Heart left ventricle (tissue), 16 donors: ENCODE results near the gene PTPRN2. TPM values are rescaled to one million over a fixed set of nuclear protein-coding genes. Genes with fewer than 3 reads are reported as not detected.

Experiments
- ATAC-seq, 4 donors: fragments of 200-7000 bp; cut with Tn5 transposase; one replicate each; pipeline ENCODE4 v1.9.1; 2020 to 2022; ENCODE audit warnings: moderate library complexity in 4 of 4, mild to moderate bottlenecking in 3 of 4, moderate number of reproducible peaks in 1 of 4
- DNase-seq, 5 donors: peaks; one replicate each; pipeline ENCODE4 v3.0.0-alpha.2; 2020
- H3K27ac ChIP-seq, 12 donors: fragments of 200-600 bp; sonication (generic) in 4 of 12; one replicate each; pipeline versions ENCODE4 v1.5.0 to v1.8.0; 2016 to 2022; ENCODE audit warnings: mild to moderate bottlenecking in 2 of 12
- H3K27me3 ChIP-seq, 9 donors: fragments of 200-600 bp; sonication (generic) in 2 of 9; one replicate each; pipeline versions ENCODE4 v1.5.1 to v1.8.0; 2016 to 2022; ENCODE audit warnings: mild to moderate bottlenecking in 3 of 9
- H3K36me3 ChIP-seq, 9 donors: fragments of 200-600 bp; sonication (generic) in 2 of 9; one replicate each; pipeline versions ENCODE4 v1.5.0 to v1.8.0; 2018 to 2022; ENCODE audit warnings: mild to moderate bottlenecking in 2 of 9
- H3K4me1 ChIP-seq, 12 donors: fragments of 200-600 bp; sonication (generic) in 4 of 12; one replicate each; pipeline versions ENCODE4 v1.5.0 to v1.8.0; 2016 to 2022; ENCODE audit warnings: mild to moderate bottlenecking in 3 of 12
- H3K4me3 ChIP-seq, 12 donors: fragments of 200-600 bp; sonication (generic) in 4 of 12; one replicate each; pipeline versions ENCODE4 v1.5.0 to v1.8.0; 2017 to 2022; ENCODE audit warnings: mild to moderate bottlenecking in 9 of 12, moderate library complexity in 4 of 12
- H3K9me3 ChIP-seq, 12 donors: fragments of 200-600 bp; sonication (generic) in 4 of 12; one replicate each; pipeline versions ENCODE4 v1.5.0 to v1.8.0; 2016 to 2022; ENCODE audit warnings: mild to moderate bottlenecking in 1 of 12
- CTCF ChIP-seq, 12 donors: fragments of 200-600 bp; sonication (generic) in 4 of 12; IDR thresholded peaks; one replicate each; pipeline versions ENCODE4 v1.5.0 to v1.8.0; 2018 to 2022; ENCODE audit warnings: antibody characterized with exemption in 12 of 12, mild to moderate bottlenecking in 5 of 12
- POLR2A ChIP-seq, 2 donors: fragments of 450-650 bp; IDR thresholded peaks; one replicate each; pipeline ENCODE4 v1.6.1; 2017; ENCODE audit warnings: antibody characterized with exemption in 2 of 2, mild to moderate bottlenecking in 2 of 2, moderate library complexity in 2 of 2
- WGBS, 4 donors: extraction: QIAGEN DNeasy Blood & Tissue Kit in 2 of 4; methylation state at CpG; one replicate each; pipeline versions ENCODE4 v1.1.5 to v1.1.7; 2013 to 2018; 5-methylcytosine and 5-hydroxymethylcytosine counted together
- intact Hi-C, 10 donors: fragments of 100-400 bp; cut with DNase I; formaldehyde crosslinking; loops; one replicate each; pipeline versions ENCODE4 v1.11.1 to v1.14.2; 2022
- polyA plus RNA-seq, 2 donors: library from polyadenylated mRNA; stranded (reverse); fragments of 200-250 nt; gene quantifications; one replicate each; pipeline ENCODE4 v1.2.3, GENCODE V29; 2013
- total RNA-seq, 9 donors: library from RNA; depleted of rRNA in 2 of 9; stranded (reverse); fragments of >200 nt in 2 of 9; fragmentation: NEBNext Ultra II Directional in 3 of 9; extraction: Animal tissue kit (Norgen Biotek cat#: 25700) in 3 of 9; gene quantifications; one replicate each; pipeline versions ENCODE4 v1.1.0 to v1.2.4, GENCODE V29; 2016 to 2023
- donor health status: ischemic (EF 13 %, LVEDD 7.1; RV severe dilation, severe dysfunction).
- donor health status: healthy with polysubstance abuse.
- donor health status: DM: no; HTN: yes; CAD: no.
- donor health status: DM: no; HTN: no; CAD: no.
- donor health status: ischemic (EF 25% LVEDD 6.9; RV normal size, moderate dysfunction).
- donor health status: ischemic (EF 25% LVEDD 5.7; RV mildly dilated, moderate dysfunction).
- donor health status: healthy.
- donor health status: DM: yes; HTN: yes; CAD: no.
- donor health status: ischemic (EF 35%, LVEDD 5.7; RV mildly dilated, moderate dysfunction).
- donor health status: nonischemic (EF 11% LVEDD 7.7; RV severe dilation, severe dysfunction).
- donor health status: DM: yes; HTN: yes; CAD: no.
- donor health status: PGD.
- donor health status: ischemic (EF 29% LVEDD 5.4; RV normal size, mild dysfunction).
- donor health status: nonischemic (EF 23%, LVEDD 6.1; RV moderate dilation, normal function).

The PTPRN2 gene
- total and polyA plus RNA-seq, 11 donors, result 0.61 to 2.3 (median 1.3) TPM

DNA sequence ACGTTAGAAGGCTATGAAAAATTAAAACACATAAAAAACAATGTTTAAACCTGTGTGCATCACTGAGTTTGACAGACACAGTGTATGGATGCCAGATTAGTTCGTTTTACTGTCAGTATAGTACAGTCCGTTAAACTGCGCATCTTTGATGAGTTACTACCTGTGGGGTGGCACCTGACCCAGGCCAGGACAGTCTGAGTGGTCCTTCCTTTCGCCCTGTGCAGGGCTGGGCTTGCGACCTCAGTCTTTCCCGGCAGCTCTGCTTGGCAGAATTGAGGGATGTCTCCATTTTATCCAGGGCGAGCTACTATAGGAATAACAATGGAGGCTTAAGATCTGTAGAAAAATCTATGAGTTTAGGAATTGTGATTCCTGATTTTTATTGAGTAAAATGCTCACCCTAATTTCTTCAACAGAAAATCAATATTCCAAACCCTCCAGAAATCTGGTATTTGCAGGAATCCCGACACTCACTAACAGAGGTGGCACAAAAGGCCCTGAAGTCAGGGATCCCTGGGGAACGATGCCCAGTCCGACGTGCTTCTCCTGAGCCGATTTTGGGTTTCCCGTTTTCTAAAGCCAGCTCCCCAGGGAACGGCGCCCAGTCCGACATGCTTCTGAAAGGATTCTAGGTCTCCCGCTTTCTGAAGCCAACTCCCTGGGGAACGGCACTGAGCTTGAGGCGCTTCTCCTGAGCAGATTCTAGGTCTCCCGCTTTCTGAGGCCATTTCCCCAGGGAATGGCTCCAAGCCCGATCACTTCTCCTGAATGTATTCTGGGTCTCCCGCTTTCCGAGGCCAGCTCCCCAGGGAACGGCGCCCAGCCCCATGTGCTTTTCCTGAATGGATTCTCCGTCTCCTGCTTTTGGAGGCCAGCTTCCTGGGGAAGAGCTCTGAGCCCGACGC is 873.2 kb downstream of the PTPRN2 start:
- Histone ChIP-seq H3K4me3 (no peak overlapping the region), H3K27ac (no peak overlapping the region), H3K36me3 (no peaks in the 10 kb centered on the region), H3K4me1 (no peaks in the 10 kb centered on the region), H3K9me3 (no peaks in the 10 kb centered on the region), H3K27me3 (peaks cover 0 to 13% (median 0%) of the 10 kb centered on the region in 9 donors)
- DNase-seq (peak in 1 of 5 donors; percentile 9), ATAC-seq (no peak)
- intact Hi-C loops, result no loop called here
- TF ChIP-seq CTCF (IDR thresholded peaks at IDR 0.05) (no peak), POLR2A (IDR thresholded peaks at IDR 0.05) (no peak)
- WGBS, 4 donors, result 80 to 91% (median 85%) methylated on average over 27 to 29 of the region's 29 CpGs

DNA sequence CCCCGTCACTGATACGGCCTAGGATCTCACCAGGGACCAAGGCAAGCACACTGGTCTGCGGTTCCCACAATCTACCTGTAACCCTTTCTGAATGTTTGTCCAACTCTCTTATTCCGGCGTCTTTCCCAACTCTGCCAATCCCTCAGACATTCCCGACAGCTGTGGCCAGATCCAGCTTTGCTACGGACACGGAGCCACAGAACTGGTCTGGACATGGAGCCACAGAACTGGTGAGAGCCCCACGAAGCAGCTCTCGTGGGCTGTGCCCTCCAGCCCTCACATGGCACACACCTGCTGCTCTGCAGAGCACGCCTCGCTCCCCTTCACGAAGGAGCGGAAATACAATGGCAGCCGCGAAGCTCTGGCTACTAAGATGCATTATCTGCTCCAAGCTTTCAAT is 874.0 kb downstream of the PTPRN2 start:
- TF ChIP-seq CTCF (IDR thresholded peaks at IDR 0.05) (no peak), POLR2A (IDR thresholded peaks at IDR 0.05) (no peak)
- 83 to 88% (median 85%) methylated on average over 16 of the region's 16 CpGs for WGBS, 4 donors
- ATAC-seq (no peak), DNase-seq (peak in 2 of 5 donors; percentile 7 to 21)
- Histone ChIP-seq H3K4me1 (no peaks in the 10 kb centered on the region), H3K36me3 (no peaks in the 10 kb centered on the region), H3K27ac (no peak overlapping the region), H3K9me3 (no peaks in the 10 kb centered on the region), H3K27me3 (peaks cover 0 to 21% (median 0%) of the 10 kb centered on the region in 9 donors), H3K4me3 (no peak overlapping the region)
- intact Hi-C loops, result no loop called here

GRCh38 chr7:157712666-157713235 is 874.9 kb downstream of the PTPRN2 start:
- ATAC-seq, result no peak

More at GRCh38 chr7:157712666-157713235, 874.9 kb downstream of the PTPRN2 start:
- Histone ChIP-seq H3K4me3 (no peak overlapping the region), H3K27me3 (peaks cover 0 to 25% (median 0%) of the 10 kb centered on the region in 9 donors), H3K36me3 (no peaks in the 10 kb centered on the region), H3K4me1 (no peaks in the 10 kb centered on the region), H3K27ac (no peak overlapping the region), H3K9me3 (no peaks in the 10 kb centered on the region)
- no peak for TF ChIP-seq CTCF (IDR thresholded peaks at IDR 0.05)
- no peak for TF ChIP-seq POLR2A (IDR thresholded peaks at IDR 0.05)
- WGBS, 4 donors, result 69 to 80% (median 77%) methylated on average over 15 of the region's 15 CpGs
- DNase-seq, result peak in 1 of 5 donors; percentile 7
- intact Hi-C loops, result no loop called here
